ENCODE results near the gene DSCAM.
"Not testable (repeated sequence)": the region's sequence is repeated elsewhere in the genome, so short reads cannot be mapped to it uniquely, and the experiment has no call there.

DSCAM gene

GRCh38 chr21:40250514-40251294, 596.3 kb downstream of the DSCAM start:
- DNase-seq (ENCODE audit: low read depth) = no peak

DNA sequence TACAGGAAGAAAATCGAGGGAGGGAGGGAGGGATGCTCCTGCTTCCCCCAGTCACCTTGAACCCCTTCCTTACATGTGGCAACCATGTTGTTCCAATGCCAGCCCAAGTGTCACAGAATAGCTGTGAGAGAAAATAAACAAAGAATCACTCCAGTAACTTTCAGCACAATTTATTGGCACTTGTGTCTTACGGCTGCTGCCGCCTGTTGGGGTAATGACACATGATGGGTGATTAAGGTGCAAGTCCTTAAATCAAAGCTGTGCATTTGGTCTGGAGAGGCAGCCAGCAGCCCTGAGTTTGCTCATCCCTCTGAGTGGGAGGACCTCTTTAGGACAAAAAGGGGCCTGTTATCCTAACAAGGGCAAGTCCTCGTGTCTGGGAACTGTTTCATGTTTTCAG, 602.0 kb downstream of the DSCAM start:
- no peak for DNase-seq (ENCODE audit: low read depth)

DNA sequence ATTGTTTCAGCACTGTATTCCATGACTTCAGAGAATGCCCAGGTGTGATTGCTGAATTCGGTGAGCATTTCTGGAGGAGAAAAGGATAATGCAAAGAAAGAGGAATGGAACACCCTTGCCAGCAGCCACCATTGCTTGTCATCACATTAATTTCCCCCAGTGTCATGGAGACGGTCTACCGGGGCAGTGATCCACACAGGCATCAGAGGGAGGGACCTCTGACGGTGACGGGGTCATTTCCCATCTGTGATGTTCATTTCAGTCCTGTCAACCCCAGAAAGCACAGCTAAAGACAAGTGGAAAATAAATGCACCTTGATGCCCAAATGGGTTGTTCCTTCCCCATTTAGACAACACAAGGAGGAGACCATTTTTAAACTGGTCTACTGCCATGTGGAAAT, 603.3 kb downstream of the DSCAM start:
- no peak for DNase-seq (ENCODE audit: low read depth)

GRCh38 chr21:40242586-40243265, 604.2 kb downstream of the DSCAM start:
- no peak for DNase-seq (ENCODE audit: low read depth)

DNA sequence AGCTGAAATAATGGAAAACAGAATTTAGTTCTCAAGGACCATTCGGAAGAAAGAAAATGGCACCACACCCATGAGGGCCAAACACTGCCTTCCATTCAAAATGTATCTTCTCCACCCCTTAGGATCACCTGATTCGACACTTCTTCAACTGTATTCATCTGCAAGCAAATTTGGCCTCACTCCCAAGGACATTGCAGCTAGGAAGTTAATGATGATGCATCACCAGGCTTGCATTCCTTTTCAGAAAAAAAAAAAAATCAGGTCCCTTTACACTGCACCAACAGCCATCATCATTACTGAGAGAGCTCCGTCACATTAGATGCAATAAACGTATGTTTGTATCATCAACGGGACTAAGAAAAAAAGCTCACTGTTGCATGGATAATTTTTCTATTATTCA, 611.4 kb downstream of the DSCAM start:
- no peak for DNase-seq (ENCODE audit: low read depth)

GRCh38 chr21:40231979-40232378, 615.0 kb downstream of the DSCAM start:
- DNase-seq (ENCODE audit: low read depth) = no peak

DNA sequence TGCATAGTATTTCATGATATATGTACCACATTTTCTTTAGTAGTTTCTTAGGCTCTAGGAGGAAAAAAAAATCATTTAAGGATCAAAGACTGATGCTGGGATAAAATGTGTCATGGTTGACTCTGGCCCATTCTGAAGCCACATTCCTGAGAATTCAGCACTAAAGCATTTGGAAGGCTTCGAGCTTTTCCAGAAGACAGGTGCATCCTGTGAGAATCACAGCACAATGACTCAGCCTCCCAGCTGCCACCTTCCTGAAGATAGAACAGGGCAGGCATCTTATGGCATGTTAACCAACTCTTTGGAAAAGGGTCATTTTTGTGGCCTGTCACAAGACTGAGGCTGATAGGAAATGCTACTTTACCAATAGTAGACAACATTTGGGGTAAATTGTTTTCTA, 619.9 kb downstream of the DSCAM start:
- DNase-seq (ENCODE audit: low read depth) = no peak

DNA sequence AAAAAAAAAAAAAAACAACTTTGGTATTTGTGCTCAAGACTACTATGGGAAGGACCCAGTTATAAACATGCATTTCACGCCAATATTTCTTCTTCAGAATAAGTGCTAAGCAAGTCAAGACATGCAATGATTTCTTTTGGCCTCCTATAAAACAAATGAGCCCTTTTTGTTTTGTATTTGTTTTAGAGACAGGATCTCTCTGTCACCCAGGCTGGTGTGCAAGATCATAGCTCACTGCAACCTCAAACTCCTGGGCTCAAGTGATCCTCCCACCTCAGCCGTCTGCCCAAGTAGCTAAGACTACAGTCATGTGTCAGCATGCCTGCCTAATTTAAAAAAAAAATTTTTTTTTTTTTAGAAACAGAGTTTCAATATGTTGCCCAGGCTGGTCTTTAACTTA, 631.0 kb downstream of the DSCAM start:
- DNase-seq (ENCODE audit: low read depth) = no peak

GRCh38 chr21:40210251-40210650, 636.7 kb downstream of the DSCAM start:
- no peak for DNase-seq (ENCODE audit: low read depth)

GRCh38 chr21:40208948-40209345, 638.0 kb downstream of the DSCAM start:
- DNase-seq (ENCODE audit: low read depth) = no peak

DNA sequence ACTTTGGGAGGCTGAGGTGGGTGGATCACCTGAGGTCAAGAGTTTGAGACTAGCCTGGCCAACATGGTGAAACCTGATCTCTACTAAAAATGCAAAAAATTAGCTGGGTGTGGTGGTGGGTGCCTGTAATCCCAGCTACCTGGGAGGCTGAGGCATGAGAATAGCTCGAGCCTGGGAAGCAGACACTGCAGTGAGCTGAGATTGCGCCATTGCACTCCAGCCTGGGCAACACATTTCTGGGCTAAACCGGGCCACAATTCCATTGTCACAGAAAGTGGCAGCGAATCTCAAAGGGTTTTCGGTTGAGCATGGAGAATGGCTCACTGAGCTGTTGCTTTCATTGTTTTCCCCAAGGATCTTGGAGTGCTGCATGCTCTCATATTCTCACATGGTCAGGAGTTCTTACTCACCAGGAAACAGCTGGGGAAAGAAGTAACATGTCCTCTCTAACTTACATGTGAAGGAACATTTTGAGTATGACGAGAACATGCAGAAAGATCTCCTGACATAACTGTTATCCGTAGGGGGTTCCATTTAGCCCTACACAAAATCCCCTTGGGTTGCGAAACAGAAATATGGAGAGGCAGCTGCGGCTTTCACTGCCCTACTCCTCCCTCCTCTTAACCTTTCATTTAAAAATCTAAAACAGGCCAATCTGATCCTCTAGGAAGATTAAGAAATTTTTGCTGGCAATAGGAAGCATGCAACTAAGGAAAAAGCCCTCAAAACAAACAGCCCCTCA, 638.6 kb downstream of the DSCAM start:
- no peak for DNase-seq (ENCODE audit: low read depth)

GRCh38 chr21:40200946-40201345, 646.0 kb downstream of the DSCAM start:
- DNase-seq (ENCODE audit: low read depth) = no peak

DNA sequence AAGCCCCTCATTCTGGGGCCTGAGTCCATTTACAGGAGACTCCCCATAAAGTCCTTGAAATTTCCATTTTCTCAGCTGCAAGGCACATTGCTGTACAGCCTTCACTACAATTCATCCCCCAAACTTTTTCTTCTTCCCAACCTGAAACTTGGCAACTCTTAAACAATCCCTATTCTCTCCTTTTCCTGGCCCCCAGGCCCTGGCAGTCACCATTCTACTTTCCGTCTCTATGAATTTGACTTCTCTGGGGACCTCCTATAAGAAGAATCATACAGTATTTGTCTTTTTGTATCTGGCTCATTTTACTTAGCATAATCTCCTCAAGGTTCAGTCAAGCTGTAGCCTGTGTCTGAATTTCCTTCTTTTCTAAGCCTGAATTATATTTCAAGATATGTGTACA, 646.8 kb downstream of the DSCAM start:
- DNase-seq (ENCODE audit: low read depth) = no peak

GRCh38 chr21:40194185-40194980, 652.6 kb downstream of the DSCAM start:
- no peak for DNase-seq (ENCODE audit: low read depth)

GRCh38 chr21:40191616-40192015, 655.3 kb downstream of the DSCAM start:
- no peak for DNase-seq (ENCODE audit: low read depth)

DNA sequence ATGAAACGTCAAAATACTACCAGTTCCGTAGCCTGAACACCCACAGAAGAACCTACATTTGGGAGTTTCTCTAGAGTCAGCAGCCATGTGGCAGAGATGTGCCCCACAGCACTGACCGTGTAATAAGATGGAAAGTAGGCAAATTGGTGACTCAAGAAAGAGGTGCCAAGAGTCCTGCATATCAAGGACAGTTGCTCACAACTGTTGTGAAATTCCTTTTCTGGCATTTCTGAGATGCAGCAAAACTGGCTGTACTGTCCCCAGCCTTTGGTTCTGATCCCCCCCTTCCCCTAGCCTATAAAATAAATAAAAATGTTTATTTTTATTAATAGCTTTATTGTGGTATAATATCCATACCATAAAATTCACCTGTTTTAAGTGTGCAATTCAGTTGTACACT, 655.8 kb downstream of the DSCAM start:
- DNase-seq (ENCODE audit: low read depth) = no peak

- no peak for DNase-seq (ENCODE audit: low read depth)
Measured at GRCh38 chr21:40187946-40188654, 658.9 kb downstream of the DSCAM start.

DNA sequence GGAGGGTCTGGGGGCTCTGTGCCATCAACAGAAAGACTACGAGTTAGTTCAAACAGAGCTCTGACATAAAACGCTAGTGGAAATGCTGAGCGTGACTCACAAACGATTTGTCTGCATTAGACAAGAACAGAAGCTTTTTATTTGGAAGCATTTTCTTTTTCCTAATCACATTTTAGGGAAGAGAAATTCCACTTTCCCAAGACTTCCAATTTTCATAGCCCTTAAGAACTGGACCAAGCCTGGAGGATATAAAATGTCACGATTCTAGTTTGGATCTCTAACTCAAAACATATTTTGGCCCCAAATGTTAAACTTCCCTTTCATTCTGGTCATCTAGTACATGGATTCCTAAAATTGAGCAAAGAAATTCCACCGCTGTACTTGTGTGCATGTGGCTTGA, 659.7 kb downstream of the DSCAM start:
- DNase-seq (ENCODE audit: low read depth) = no peak

DNA sequence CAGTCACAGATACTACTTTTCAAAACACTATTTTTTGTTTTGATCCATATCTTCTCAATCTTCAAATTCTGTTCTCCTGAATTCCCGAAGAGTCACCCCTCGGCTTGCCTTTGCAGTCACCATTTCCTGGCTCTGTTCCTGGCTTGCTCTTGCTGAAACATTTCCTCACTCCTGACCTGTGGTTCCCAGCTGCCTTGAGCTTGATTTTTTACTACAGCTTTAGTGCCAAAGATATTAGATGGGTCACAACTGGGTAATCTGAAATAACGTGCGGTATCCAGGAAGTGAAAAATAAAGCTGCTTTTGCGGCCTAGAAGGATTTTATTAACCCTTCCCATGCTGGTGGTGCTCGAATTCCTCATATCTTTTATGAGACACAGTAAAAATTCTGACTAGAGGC, 660.9 kb downstream of the DSCAM start:
- no peak for DNase-seq (ENCODE audit: low read depth)

- no peak for DNase-seq (ENCODE audit: low read depth)
Measured at GRCh38 chr21:40185208-40185607, 661.8 kb downstream of the DSCAM start.

DNA sequence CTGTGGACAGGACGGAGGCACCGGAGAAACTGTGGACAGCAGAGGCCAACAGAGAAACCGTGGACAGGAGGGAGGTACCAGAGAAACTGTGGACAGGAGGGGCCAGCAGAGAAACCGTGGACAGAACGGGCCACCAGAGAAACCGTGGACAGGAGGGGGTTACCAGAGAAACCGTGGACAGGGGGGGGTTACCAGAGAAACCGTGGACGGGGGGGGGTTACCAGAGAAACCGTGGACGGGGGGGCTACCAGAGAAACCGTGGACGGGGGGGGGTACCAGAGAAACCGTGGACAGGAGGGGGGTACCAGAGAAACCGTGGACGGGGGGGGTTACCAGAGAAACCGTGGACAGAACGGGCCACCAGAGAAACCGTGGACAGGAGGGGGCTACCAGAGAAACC, 664.5 kb downstream of the DSCAM start:
- not testable (repeated sequence) for DNase-seq (ENCODE audit: low read depth)

- no peak for DNase-seq (ENCODE audit: low read depth)
Measured at GRCh38 chr21:40179166-40179565, 667.8 kb downstream of the DSCAM start.

Data from activated T-cell treated with anti-CD3 and anti-CD28 coated beads for 24 hours (primary cell).